Loucy (cell line): ENCODE measurements around the gene NSD2.

Experiments used
- H2AFZ ChIP-seq: fragments of 200-600 bp; sonication (generic); 2 replicates; pipeline ENCODE4 v1.6.0; 2016; ENCODE audit warnings: antibody characterized with exemption, mild to moderate bottlenecking, low read length, moderate library complexity
- H3F3A ChIP-seq: fragments of 200-600 bp; 2 replicates; pipeline ENCODE4 v1.6.0; 2016; ENCODE audit warnings: antibody characterized with exemption, low read depth, mild to moderate bottlenecking
- H3K27me3 ChIP-seq: fragments of 200-600 bp; sonication (generic); 2 replicates; pipeline ENCODE4 v1.6.1; 2014; ENCODE audit warnings: low read length, mild to moderate bottlenecking; ENCODE audit not compliant: insufficient read depth, poor library complexity, severe bottlenecking
- H3K36me3 ChIP-seq: fragments of 200-600 bp; sonication (generic); 2 replicates; pipeline ENCODE4 v1.6.1; 2016; ENCODE audit warnings: low read length; ENCODE audit not compliant: insufficient read depth
- H3K4me1 ChIP-seq: fragments of 200-600 bp; sonication (generic); 2 replicates; pipeline ENCODE4 v1.5.1; 2014; ENCODE audit warnings: low read length, mild to moderate bottlenecking; ENCODE audit not compliant: insufficient read depth, poor library complexity, severe bottlenecking
- H3K4me2 ChIP-seq: fragments of 200-600 bp; sonication (generic); 2 replicates; pipeline ENCODE4 v1.6.0; 2014; ENCODE audit warnings: antibody characterized with exemption, low read length, low read depth, mild to moderate bottlenecking; ENCODE audit not compliant: poor library complexity, severe bottlenecking
- H3K4me3 ChIP-seq: fragments of 200-600 bp; sonication (generic); 2 replicates; pipeline ENCODE4 v1.5.1; 2014; ENCODE audit warnings: low read length, mild to moderate bottlenecking, mixed read lengths; ENCODE audit not compliant: poor library complexity, severe bottlenecking
- H3K79me2 ChIP-seq: fragments of 200-600 bp; sonication (generic); 2 replicates; pipeline ENCODE4 v1.6.1; 2014; ENCODE audit warnings: low read length; ENCODE audit not compliant: insufficient read depth
- H3K9ac ChIP-seq: fragments of 200-600 bp; sonication (generic); 2 replicates; pipeline ENCODE4 v1.6.0; 2014; ENCODE audit warnings: mild to moderate bottlenecking, low read depth, low read length, moderate library complexity; ENCODE audit not compliant: poor library complexity, severe bottlenecking
- H3K9me2 ChIP-seq: fragments of 200-600 bp; sonication (generic); replicated peaks from 2 replicates; pipeline ENCODE4 v1.6.1; 2016; ENCODE audit warnings: low read depth, low read length, mixed read lengths
- H3K9me3 ChIP-seq: fragments of 200-600 bp; sonication (generic); 2 replicates; pipeline ENCODE4 v1.6.1; 2014; ENCODE audit warnings: mild to moderate bottlenecking, antibody characterized with exemption, low read length, low read depth; ENCODE audit not compliant: insufficient read depth
- H4K20me1 ChIP-seq: fragments of 200-600 bp; sonication (generic); 2 replicates; pipeline ENCODE4 v1.6.0; 2014; ENCODE audit warnings: antibody characterized with exemption, low read length, mild to moderate bottlenecking; ENCODE audit not compliant: insufficient read depth, poor library complexity, severe bottlenecking
- CTCF ChIP-seq: fragments of 200-600 bp; sonication (generic); conservative IDR thresholded peaks from 2 replicates; pipeline ENCODE4 v1.5.1; 2014; ENCODE audit warnings: mild to moderate bottlenecking, antibody characterized with exemption, low read length
- EZH2phosphoT487 ChIP-seq: fragments of 200-600 bp; IDR thresholded peaks from 2 replicates; pipeline ENCODE4 v1.6.1; 2018; ENCODE audit warnings: antibody characterized with exemption, mild to moderate bottlenecking, moderate library complexity, borderline replicate concordance

Gene NSD2

GRCh38 chr4:1868293-1868692, 2.9 kb upstream of the NSD2 start:
- H3K27me3 ChIP-seq: no peaks in the 10 kb centered on the region
- H4K20me1 ChIP-seq: peaks cover 8% of the 10 kb centered on the region
- no peaks in the 10 kb centered on the region for H3K9me2 ChIP-seq
- H2AFZ ChIP-seq: no peak overlapping the region
- H3K4me1 ChIP-seq: peaks cover 6% of the 10 kb centered on the region
- H3K9ac ChIP-seq: no peak overlapping the region
- no peaks in the 10 kb centered on the region for H3F3A ChIP-seq
- H3K9me3 ChIP-seq: no peaks in the 10 kb centered on the region
- peaks cover 28% of the 10 kb centered on the region for H3K79me2 ChIP-seq
- no peak overlapping the region for H3K4me3 ChIP-seq
- no peak overlapping the region for H3K4me2 ChIP-seq
- H3K36me3 ChIP-seq: no peaks in the 10 kb centered on the region
- TF ChIP-seq EZH2phosphoT487 (no peak), CTCF (no peak)

- Histone ChIP-seq H3K79me2 (peaks cover 34% of the 10 kb centered on the region), H3K4me3 (no peak overlapping the region), H3K9me2 (no peaks in the 10 kb centered on the region), H2AFZ (no peak overlapping the region), H3K9ac (no peak overlapping the region), H3K4me2 (no peak overlapping the region), H3K9me3 (no peaks in the 10 kb centered on the region), H3F3A (no peaks in the 10 kb centered on the region), H3K4me1 (peaks cover 13% of the 10 kb centered on the region), H4K20me1 (peaks cover 15% of the 10 kb centered on the region), H3K27me3 (no peaks in the 10 kb centered on the region), H3K36me3 (no peaks in the 10 kb centered on the region)
- TF ChIP-seq CTCF (no peak), EZH2phosphoT487 (no peak)
Observed at GRCh38 chr4:1868912-1869311, 2.3 kb upstream of the NSD2 start.

GRCh38 chr4:1869530-1870327, 1.5 kb upstream of the NSD2 start:
- Histone ChIP-seq H3K9me3 (no peaks in the 10 kb centered on the region), H3K9ac (peak overlapping the region; percentile 85), H3K4me1 (peaks cover 21% of the 10 kb centered on the region), H3K4me2 (peak overlapping the region; percentile 97), H3K79me2 (peaks cover 42% of the 10 kb centered on the region), H3K27me3 (no peaks in the 10 kb centered on the region), H3K9me2 (no peaks in the 10 kb centered on the region), H4K20me1 (peaks cover 23% of the 10 kb centered on the region), H2AFZ (peak overlapping the region; percentile 78), H3K4me3 (peak overlapping the region; percentile 73), H3K36me3 (no peaks in the 10 kb centered on the region), H3F3A (no peaks in the 10 kb centered on the region)
- TF ChIP-seq EZH2phosphoT487: no peak
- no peak for TF ChIP-seq CTCF
